ENCODE measurements around the gene NMU.
"Not testable (repeated sequence)": the region's sequence is repeated elsewhere in the genome, so short reads cannot be mapped to it uniquely, and the experiment has no call there.

The NMU gene, protein sequence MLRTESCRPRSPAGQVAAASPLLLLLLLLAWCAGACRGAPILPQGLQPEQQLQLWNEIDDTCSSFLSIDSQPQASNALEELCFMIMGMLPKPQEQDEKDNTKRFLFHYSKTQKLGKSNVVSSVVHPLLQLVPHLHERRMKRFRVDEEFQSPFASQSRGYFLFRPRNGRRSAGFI

DNA sequence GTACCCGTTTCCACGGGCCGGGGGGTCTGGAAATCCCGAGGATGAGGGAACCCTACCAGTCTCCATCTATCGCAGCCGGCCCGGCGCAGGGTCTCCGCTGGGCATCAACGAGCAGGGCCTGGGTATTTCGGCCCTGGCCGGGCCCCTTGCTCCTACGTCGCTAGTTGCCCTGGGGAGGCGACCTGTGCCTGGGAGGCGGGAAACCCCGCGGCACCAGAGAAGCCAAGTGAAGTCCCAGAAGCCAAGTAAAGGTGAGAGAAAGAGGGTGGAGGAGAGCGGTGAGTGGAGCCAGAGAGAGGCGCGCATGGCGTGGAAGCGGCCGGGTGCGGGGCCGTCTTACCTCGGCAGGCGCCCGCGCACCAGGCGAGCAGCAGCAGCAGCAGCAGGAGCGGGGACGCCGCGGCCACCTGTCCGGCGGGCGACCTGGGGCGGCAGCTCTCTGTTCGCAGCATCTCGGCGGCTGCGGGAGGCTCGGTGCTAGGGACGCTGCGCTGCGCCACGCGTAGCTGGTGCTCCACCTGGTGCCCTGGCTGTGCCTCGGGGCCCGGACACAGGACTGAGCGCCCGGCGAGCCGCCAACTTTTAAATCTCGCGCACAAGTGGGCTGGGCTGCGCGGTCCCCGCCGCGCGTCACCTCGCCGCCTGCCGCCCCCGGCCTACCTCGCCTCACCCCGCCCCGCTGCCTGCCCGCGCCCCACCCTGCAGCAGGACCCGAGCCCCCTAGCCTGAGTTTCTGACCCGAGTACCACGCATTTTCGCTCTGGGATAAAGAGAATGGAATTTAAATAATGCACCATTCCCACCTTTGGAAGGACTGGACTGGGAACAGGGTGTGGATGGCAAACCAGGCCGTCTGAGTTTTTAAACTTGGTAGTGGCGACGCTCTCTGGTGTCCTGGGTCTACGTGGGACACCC, at the start of gene NMU:
TSS of gene NMU (minus strand) at position 558 of the 915 bp plus-strand sequence. CDS start at position 452, 106 bp downstream.
- DNase-seq = no peak

DNA sequence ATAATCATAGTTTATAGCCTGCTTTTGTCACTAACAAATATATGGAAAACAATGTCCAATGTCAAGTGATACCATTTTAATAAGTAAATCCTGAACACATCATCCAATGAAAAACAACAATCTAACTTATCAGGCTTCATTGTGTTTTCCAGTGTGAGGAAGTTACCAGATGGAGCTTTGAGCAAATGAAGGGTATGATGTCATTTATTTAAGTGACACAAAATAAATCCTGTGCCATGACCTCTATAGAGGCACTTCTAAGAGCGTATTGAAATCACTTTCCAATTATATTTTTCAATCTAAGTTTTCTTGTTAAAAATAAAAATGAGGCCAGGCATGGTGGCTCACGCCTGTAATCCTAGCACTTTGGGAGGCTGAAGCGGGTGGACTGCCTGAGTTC, 48.2 kb upstream of the NMU start:
- DNase-seq = no peak

DNA sequence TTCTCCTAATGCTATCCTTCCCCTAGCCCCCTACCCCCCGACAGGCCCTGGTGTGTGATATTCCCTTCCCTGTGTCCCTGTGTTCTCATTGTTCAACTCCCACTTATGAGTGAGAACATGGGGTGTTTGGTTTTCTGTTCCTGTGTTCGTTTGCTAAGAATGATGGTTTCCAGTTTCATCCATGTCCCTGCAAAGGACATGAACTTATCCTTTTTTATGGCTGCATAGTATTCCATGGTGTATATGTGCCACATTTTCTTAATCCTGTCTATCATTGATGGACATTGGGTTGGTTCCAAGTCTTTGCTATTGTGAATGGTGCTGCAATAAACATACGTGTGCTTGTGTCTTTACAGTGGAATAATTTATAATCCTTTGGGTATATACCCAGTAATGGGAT, 46.7 kb upstream of the NMU start:
- not testable (repeated sequence) for DNase-seq

DNA sequence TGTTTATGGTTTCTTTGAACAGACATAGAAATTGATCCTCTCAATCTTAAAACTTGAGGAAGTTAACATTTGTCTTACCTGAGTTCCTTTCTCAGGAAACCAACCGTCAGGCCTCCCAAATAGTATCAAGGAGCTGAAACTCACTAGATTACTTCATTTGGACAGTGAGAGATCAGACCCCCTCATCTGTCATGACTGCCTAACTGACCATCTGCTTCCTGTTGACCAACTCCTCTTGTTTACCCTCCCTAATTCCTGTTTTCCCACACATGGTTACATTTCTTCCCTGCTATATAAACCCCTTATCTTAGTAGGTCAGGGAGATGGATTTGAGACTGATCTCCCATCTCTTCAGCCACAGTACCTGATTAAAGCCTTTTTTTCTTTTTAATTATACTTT, 46.2 kb upstream of the NMU start:
- no peak for DNase-seq

DNA sequence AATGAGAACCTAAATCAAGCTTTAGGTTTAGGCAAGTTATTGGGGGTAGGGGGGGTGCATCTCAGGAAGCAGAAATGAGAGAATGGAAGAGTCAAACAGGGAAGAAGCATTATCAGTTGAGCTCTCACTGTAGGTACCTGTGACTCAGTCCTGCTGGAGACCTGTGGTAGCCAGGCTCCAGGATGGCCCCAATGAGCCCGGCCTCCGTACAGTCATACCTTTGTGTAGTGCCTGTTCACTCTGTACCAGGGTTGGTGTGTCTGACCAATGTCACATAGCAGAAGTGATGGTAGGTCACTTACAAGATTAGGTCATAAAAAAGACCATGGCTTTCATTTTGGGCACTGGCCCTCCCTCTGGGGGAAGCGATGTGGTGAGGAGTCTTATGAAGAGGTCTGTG, 45.3 kb upstream of the NMU start:
- no peak for DNase-seq

DNA sequence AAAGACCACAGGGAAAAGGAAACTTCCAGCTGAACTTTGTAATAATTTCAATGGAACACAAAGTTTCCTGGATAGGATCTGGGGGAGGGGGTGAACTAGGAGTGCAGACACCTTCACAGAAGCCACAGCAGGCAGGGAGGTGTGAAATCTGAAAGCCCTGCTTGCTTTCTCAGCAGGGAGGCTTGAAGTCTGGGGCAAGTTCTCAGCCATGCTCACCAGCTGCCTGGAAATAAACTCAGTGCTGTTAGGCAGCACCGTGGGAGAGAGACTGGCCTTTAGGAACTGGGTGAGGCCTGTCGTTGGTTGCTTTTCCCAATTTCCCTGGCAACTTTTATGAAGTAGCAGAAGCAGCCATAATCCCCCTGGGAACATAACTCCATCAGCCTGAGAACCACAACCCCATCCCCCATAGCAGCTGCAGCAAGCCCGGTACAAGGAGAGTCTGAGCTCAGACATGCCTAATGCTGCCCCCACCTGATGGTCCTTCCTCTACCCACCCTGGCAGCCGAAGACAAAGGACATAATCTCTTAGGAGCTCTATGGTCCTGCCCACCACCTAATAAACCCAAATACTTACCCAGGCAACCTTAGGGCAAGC, 39.2 kb upstream of the NMU start:
- DNase-seq = no peak

DNA sequence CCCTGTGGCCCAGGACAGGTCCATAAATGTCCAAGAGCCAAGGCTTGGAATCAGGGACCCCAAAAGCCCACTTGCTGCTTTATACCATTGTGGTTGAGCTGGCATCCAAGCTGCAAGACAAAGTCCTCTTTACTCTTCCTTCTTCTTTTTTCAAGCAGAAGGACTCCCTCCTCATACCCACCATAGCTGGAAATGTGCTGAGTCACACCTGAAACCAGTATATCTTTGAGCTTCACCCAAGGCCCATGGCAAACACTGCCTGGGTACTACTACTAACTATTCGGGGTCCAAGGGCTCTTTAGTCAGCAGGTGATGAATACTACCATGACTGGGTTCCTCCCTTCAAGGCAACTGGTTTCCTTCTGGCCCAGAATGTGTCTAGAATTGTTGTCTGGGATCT, 37.3 kb upstream of the NMU start:
- DNase-seq = no peak

DNA sequence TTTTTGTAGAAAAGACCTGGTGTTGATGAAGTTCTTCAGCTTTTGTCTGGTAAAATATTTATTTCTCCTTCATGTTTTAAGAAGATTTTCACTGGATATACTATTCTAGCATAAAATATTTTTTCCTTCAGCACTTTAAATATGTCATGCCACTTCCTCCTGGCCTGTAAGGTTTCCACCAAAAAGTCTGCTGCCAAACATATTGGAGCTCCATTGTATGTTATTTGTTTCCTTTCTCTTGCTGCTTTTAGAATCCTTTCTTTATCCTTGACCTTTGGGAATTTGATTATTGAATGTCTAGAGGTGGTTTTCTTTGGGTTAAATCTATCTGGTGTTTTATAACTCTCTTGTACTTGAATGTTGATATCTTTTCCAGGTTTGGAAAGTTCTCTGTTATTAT, 35.6 kb upstream of the NMU start:
- DNase-seq = no peak

DNA sequence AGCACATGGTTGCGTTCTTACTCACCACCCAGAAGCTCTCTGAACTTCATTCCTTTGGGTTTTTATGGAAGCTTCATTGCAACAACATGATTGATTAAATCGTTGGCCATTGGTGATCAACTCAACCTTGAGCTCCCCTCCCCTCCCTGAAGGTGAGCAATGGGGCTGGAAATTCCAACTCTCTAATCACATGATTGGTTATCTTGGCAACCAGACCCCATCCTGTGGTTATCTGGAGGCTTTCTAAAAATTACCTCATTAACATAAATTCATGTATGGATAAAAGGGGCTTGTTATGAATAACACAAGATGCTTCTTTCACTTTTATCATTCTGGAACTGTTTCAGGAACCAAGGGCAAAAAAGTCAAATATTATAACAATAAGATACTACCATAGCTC, 34.6 kb upstream of the NMU start:
- DNase-seq = no peak

DNA sequence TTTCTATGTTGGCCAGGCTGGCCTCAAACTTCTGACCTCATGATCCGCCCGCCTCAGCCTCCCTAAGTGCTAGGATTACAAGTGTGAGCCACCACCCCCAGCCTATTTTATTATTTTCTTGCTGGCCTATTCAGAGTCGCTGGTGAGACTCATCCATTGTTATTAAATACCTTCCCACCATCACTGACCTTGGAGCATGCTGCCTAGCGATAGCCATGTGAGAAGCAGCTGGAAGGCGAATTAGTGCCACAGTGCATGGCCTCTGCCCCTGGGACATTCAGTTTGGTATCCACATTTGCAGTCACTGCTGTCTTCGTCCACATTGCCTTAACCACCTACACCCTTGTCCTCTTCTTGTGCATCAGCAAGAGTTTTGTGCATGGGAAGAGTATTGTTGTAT, 32.4 kb upstream of the NMU start:
- no peak for DNase-seq

DNA sequence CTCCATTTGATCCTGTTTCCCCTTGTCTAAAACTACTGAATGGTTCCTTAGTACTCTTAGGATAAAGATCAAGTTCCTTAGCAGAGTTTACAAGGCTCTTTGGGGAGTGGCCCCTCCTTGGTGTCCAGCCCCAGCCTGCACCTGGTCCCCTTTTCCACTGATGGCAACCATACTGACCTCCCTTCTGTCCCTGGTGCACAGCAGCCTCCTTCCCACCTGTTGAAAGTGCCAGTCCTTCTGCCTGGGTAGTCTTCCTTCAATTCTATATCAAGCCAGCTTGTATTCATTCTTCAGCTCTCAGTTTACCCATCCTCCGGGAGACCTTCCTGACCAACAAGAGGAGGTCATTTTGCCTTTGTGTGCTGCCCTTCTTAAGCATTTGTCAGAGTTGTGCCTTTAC, 30.4 kb upstream of the NMU start:
- DNase-seq = no peak

DNA sequence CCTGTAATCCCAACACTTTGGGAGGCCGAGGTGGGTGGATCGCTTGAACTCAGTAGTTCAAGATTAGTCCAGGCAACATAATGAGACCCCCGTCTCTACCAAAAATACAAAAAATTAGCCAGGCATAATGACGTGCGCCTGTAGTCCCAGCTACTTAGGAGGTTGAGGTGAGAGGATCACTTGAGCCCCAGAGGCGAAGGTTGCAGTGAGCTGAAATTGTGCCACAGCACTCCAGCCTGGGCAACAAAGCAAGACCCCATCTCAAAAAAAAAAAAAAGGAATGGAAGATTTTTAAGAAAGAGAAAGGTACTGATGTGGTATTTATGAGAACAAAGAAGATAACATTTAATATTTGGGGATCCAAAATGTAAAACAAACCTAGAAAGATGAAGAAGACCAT, 27.0 kb upstream of the NMU start:
- no peak for DNase-seq

DNA sequence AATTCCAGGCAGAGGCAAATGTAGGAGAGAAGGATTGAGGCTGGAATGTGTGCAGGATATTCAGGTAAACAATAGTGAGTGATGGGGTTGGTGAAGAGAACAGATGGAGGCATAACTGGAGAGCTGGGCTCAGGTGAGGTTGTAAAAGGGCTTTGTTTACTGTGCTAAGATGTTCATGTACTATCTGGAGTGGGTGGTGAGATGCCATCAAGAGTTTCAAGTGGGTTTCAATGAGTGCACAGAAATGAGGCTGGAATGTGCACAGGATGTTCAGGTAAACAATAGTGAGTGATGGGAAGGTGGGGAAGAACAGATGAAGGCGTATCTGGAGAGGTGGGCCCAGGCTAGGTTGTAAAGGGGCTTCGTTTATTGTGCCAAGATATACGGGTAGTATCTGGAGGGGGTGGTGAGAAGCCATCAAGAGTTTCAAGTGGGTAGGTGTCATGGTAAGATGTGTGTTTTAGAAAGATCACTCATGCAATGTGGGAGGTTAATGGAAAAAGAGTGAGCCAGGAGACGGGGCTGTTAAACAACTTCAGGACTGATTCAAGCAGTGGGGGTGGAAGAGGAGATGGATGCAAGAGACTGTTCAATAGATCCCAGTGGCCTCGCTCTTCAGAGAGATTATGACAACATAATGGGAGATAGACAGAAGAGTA, 25.4 kb upstream of the NMU start:
- DNase-seq = no peak

DNA sequence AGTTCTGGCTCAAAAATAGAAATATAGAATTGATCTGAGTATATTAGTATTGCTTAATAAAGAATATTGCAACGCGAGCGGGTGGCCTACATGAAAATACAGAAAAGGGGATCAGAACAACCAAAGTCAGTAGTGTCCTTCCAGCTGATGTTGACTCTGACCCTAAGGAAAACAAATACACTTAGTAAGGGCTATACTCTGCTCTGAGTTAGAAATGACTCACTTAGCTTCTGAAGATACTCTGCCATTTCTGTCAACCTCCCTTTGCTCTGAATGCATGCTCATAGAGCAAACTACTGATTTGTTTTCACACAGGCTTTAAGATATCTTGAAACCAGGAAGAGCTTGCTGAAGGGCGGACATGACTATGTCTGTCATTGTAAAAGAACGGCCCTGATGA, 22.6 kb upstream of the NMU start:
- DNase-seq = no peak

DNA sequence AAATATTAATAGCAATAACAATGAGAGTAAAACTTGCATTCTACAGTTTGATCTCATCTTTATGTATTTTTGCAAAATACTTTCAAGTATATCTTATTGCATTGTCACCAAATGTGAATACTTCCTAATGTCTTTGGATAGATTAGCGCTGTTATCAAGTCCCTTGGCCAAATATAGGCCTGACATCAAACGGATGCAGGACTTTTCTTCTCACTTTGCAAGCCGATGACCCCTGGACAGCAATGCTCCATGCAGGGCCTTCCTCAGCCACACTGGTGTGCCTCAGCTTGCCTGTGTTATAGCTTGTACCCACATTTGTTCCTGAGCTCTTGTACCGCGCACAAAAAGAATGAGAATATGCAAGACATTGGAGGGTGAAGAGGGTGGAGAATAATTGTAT, 18.0 kb upstream of the NMU start:
- DNase-seq = no peak

DNA sequence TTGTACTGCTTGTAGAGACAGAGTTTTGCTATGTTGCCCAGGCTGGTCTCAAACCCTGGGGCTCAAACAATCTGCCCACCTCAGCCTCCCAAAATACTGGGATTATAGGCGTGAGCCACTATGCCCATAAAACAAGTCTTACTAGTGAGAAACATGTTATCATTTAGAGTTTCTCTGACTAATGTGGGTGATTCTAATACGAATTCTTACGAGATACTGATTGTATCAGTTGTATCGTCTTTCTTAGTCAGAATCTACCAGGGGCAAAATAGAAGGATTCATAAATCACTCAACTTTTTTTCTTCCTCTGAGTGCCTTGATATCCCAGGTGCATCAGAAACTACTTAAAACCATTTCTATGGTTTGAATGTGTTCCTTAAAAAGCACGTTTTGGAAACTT, 14.4 kb upstream of the NMU start:
- no peak for DNase-seq

DNA sequence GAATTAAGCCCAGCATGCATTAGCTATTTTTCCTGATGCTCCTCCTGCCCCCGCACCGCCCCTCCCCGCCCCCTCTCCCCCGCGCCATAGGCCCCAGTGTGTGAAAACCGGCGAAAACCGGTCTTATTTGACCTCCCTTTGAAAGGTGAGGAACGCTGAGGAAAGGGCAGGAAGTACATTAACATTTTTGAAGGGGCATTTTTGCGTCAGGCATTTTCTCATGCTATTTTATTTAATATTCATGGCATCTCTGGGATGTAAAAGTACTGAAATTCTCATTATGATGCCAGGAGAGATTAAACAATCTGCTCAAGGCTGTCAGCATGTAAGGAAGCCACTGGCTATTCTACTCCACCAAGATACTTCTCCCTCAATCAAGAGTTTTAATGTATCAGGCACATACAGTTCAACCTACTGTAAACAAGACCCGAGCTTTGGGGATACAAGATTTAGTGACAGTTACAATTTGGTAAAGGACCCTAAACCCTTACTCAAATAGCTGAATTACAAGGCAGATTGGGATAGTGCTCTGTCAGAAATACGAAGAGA, 1.2 kb upstream of the NMU start:
- no peak for DNase-seq

DNA sequence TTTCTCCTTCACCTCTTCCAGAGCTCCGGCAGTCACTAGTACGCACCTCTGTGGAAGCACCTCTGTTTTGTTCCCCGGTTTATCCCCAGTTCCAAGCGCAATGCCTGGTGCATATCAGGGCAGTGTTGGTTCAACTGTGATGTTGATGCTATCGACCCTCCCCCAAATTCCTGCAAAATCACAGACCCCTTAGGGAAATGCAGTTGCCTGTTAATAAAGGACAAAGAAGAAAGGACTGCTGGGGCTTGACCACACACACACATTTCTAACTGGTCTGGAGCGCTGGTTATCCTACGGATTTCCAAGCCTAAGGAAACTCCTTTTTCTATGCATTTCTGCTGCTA, 530 bp upstream of the NMU start:
- DNase-seq = no peak

DNA sequence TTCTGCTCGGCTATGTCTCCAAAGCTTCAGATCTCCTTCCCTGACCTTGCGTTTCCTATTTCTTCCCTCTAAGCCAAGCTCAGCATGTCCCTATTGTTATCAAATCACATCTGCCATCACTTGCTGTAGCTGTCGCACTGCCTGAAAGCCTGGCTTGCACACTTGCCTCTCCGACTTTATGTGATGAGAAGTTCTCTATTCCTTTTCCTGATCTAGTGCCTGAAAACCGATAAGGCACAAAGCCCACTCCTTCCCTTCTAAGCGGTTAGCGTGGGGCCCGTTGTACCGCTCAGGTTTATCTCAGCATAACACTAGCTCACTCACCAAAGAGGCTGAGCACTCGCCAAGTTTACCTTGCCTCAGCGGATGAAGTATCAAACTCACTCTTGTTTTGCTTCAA, 816 bp downstream of the NMU start:
- no peak for DNase-seq

DNA sequence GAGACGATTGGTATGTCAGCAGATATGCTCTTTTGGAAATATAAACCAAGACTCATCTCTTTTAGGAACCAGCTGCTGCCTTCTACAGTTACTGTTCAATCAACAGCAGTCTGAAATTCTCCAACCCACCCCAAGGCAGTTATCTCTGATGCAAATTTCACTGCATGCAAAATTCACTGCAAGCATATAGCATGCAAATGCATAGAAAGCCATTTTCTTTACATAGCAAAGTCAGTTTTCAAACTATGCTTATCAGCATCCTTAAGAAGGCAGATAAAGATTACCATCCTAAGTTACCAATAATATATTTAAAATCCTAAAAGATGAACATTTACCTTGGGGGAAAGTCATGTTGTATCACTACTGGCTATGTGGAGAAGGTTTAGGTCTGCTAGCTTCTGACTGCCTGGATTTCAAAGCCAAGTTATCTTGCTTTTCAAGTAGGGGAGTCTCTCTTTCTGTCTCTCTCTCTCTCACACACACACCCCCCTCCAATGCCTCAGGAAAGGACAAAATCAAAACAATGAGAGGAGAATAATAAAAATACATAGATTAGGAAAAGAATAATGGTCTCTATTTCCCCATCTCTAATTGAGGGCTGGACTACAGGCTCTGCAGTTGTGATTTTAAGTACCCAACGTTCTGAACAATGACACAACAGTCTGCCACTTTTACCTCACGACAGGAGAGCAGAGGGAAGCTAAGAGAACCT, 1.5 kb downstream of the NMU start:
- no peak for DNase-seq

DNA sequence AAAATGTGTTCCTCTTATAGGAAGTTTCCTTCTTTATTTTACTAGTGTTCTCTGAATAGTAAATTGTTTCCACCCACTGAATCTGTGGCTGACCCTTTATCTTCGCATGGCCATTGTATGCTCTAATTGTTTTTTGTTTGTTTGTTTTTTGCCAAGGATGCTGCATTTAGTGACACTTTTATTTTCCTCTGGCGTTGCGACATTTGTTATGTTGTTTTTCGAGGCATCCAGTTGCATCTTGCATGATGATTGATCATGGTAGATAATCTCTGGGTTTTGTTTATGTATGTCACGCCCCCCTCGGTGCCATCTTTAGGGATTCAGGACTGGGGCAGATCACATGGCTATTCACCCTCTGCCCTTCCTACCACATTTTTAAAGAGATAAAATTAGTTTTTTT, 2.2 kb downstream of the NMU start:
- no peak for DNase-seq

DNA sequence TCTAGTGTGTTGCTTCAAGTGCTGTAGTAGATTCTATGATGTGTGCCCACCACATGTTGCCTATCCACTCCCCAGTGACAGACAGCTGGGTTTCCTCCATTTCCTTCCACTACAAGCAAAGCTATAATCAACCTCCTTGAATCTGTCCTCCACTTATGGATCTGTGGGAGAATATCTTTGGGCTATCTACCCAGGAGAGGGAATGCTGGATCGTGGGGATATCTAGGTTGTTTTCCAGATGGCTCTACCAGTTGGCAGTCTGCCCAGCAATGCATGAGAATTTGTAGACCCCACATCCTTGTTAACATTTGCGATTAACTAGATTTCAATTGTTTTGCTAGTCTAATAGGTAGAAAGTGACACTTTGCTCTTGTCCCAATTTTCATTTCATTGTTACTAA, 10.3 kb downstream of the NMU start:
- no peak for DNase-seq

DNA sequence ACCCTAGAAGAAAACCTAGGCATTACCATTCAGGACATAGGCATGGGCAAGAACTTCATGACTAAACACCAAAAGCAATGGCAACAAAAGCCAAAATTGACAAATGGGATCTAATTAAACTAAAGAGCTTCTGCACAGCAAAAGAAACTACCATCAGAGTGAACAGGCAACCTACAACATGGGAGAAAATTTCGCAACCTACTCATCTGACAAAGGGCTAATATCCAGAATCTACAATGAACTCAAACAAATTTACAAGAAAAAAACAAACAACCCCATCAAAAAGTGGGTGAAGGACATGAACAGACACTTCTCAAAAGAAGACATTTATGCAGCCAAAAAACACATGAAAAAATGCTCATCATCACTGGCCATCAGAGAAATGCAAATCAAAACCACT, 12.0 kb downstream of the NMU start:
- not testable (repeated sequence) for DNase-seq

All from Kasumi-1 (cell line).